ENCODE results near the gene AGAP9. TPM values are rescaled to one million over a fixed set of nuclear protein-coding genes. Genes with fewer than 3 reads are reported as not detected.

AGAP9 gene
- total RNA-seq, 1 experiment from 2014 or later: 9.9 TPM

GRCh38 chr10:47452495-47453140 is 70.8 kb downstream of the AGAP9 start:
- POLR2A ChIA-PET: no interaction called here
- in situ Hi-C loops (cut with HindIII; ENCODE audit: low pct_unique_long_range_greater_than_20kb, low sequenced_read_pairs) (no loop called here), intact Hi-C loops (cut with micrococcal nuclease; ENCODE audit: unreplicated experiment) (no loop called here)
- H3K27ac ChIP-seq (ENCODE audit: low read length): no peak overlapping the region
- DNase-seq (ENCODE audit: low read depth, low spot score): no peak
- peak; percentile 17; the same call in 1 of the 2 replicates for ATAC-seq
- H3K9me3 ChIP-seq (ENCODE audit: control insufficient read depth, insufficient read depth, low read depth, low read length): no peaks in the 10 kb centered on the region
- BruUV-seq (replicated peaks): no TSS peak
- CTCF ChIA-PET: no interaction called here
- H3K27me3 ChIP-seq (ENCODE audit: control insufficient read depth, insufficient read depth, low read length): no peaks in the 10 kb centered on the region
- no peaks in the 10 kb centered on the region for H3K36me3 ChIP-seq (ENCODE audit: control insufficient read depth, insufficient read depth, low read length)
- no peak for TF ChIP-seq REST (IDR thresholded peaks at IDR 0.05; ENCODE audit: insufficient read depth in 1 of 2, low read depth in 2 of 2, low read length in 1 of 2)
- TF ChIP-seq SIN3A (IDR thresholded peaks at IDR 0.05; ENCODE audit: borderline replicate concordance, insufficient read depth, low read depth, low read length): no peak
- no peak for TF ChIP-seq CTCF (IDR thresholded peaks at IDR 0.05)
- TF ChIP-seq TCF7L2 (IDR thresholded peaks at IDR 0.05; ENCODE audit: low read depth, low read length): no peak
- TF ChIP-seq POLR2AphosphoS5 (IDR thresholded peaks at IDR 0.05; ENCODE audit: low read depth, low read length): no peak
- 0 out of 2 replicates have a peak, but pooled peaks cover 3% of the 10 kb centered on the region for H3K4me1 ChIP-seq (ENCODE audit: control insufficient read depth, insufficient read depth, low read length)
- H3K4me3 ChIP-seq (ENCODE audit: low read depth in 2 of 2, low read length in 2 of 2): no peak overlapping the region

- no peaks in the 10 kb centered on the region for H3K9me3 ChIP-seq (ENCODE audit: control insufficient read depth, insufficient read depth, low read depth, low read length)
- TF ChIP-seq CTCF (IDR thresholded peaks at IDR 0.05) (no peak), TCF7L2 (IDR thresholded peaks at IDR 0.05; ENCODE audit: low read depth, low read length) (no peak), REST (IDR thresholded peaks at IDR 0.05; ENCODE audit: insufficient read depth in 1 of 2, low read depth in 2 of 2, low read length in 1 of 2) (no peak), SIN3A (IDR thresholded peaks at IDR 0.05; ENCODE audit: borderline replicate concordance, insufficient read depth, low read depth, low read length) (no peak), POLR2AphosphoS5 (IDR thresholded peaks at IDR 0.05; ENCODE audit: low read depth, low read length) (no peak)
- no peak overlapping the region for H3K27ac ChIP-seq (ENCODE audit: low read length)
- DNase-seq (ENCODE audit: low read depth, low spot score): no peak
- H3K36me3 ChIP-seq (ENCODE audit: control insufficient read depth, insufficient read depth, low read length): no peaks in the 10 kb centered on the region
- intact Hi-C loops (cut with micrococcal nuclease; ENCODE audit: unreplicated experiment) (no loop called here), in situ Hi-C loops (cut with HindIII; ENCODE audit: low pct_unique_long_range_greater_than_20kb, low sequenced_read_pairs) (no loop called here)
- no peak overlapping the region for H3K4me3 ChIP-seq (ENCODE audit: low read depth in 2 of 2, low read length in 2 of 2)
- ChIA-PET POLR2A (no interaction called here), CTCF (no interaction called here)
- BruUV-seq (replicated peaks): no TSS peak
- ATAC-seq: no peak
- 0 out of 2 replicates have a peak, but pooled peaks cover 3% of the 10 kb centered on the region for H3K4me1 ChIP-seq (ENCODE audit: control insufficient read depth, insufficient read depth, low read length)
- no peaks in the 10 kb centered on the region for H3K27me3 ChIP-seq (ENCODE audit: control insufficient read depth, insufficient read depth, low read length)
These were observed 71.4 kb downstream of the AGAP9 start for GRCh38 chr10:47451998-47452494.
